Ovary (tissue), 9 donors: ENCODE measurements around the gene SERPINH1. TPM values are rescaled to one million over a fixed set of nuclear protein-coding genes. Genes with fewer than 3 reads are reported as not detected.

Experiments
- DNase-seq, 5 donors: peaks; one replicate each; pipeline ENCODE4 v3.0.0-alpha.2; 2019 to 2020
- H3K27ac ChIP-seq, 2 donors: fragments of 200-600 bp; one replicate each; pipeline versions ENCODE4 v1.5.1 to v1.8.0; 2019 to 2022
- H3K27me3 ChIP-seq: fragments of 200-600 bp; one replicate; pipeline ENCODE4 v1.8.0; 2022
- H3K36me3 ChIP-seq: fragments of 200-600 bp; sonication (generic); one replicate; pipeline ENCODE4 v1.5.1; 2019
- H3K4me1 ChIP-seq: one replicate; pipeline ENCODE4 v1.8.1; 2013; ENCODE audit warnings: mild to moderate bottlenecking, moderate library complexity; ENCODE audit not compliant: insufficient read depth
- H3K4me3 ChIP-seq: fragments of 200-600 bp; sonication (generic); one replicate; pipeline ENCODE4 v1.5.1; 2017
- H3K9me3 ChIP-seq, 2 donors: fragments of 200-600 bp in 1 of 2; sonication (generic) in 1 of 2; one replicate each; pipeline versions ENCODE4 v1.5.1 to v1.8.1; 2013 to 2019; ENCODE audit warnings: mild to moderate bottlenecking in 1 of 2, moderate library complexity in 1 of 2
- CTCF ChIP-seq, 3 donors: fragments of 450-650 bp in 2 of 3; fragments of 200-600 bp in 1 of 3; IDR thresholded peaks; one replicate each; pipeline versions ENCODE4 v1.5.1 to v1.8.0; 2016 to 2022; ENCODE audit warnings: antibody characterized with exemption in 3 of 3, mild to moderate bottlenecking in 1 of 3
- EP300 ChIP-seq: sonication (generic); formaldehyde crosslinking; IDR thresholded peaks from one replicate; pipeline ENCODE4 v1.6.1; 2017; ENCODE audit warnings: antibody characterized with exemption
- POLR2A ChIP-seq: fragments of 450-650 bp; IDR thresholded peaks from one replicate; pipeline ENCODE4 v1.6.1; 2017; ENCODE audit warnings: antibody characterized with exemption, mild to moderate bottlenecking, moderate library complexity
- WGBS, 3 donors: extraction: QIAGEN DNeasy Blood & Tissue Kit in 1 of 3; methylation state at CpG; one replicate each; pipeline versions ENCODE4 v1.1.5 to v1.1.7; 2013 to 2017; 5-methylcytosine and 5-hydroxymethylcytosine counted together
- intact Hi-C, 4 donors: fragments of 100-400 bp; cut with DNase I; formaldehyde crosslinking; loops; one replicate each; pipeline versions ENCODE4 v1.11.0 to v1.15.1; 2022 to 2023
- polyA plus RNA-seq, 2 donors: library from polyadenylated mRNA; stranded (reverse); fragments of 200-250 nt in 1 of 2; fragments of 350-450 nt in 1 of 2; fragmentation: Illumina TruSeq in 1 of 2; extraction: RNeasy Lipid Tissue Mini Kit (QIAGEN cat#74804) in 1 of 2; gene quantifications; one replicate each; pipeline ENCODE4 v1.2.3, GENCODE V29; 2013 to 2014
- total RNA-seq, 7 donors: library from RNA; depleted of rRNA in 2 of 7; stranded (reverse); fragments of >200 nt in 2 of 7; fragmentation: NEBNext Ultra II Directional in 3 of 7; extraction: Animal tissue kit (Norgen Biotek cat#: 25700) in 3 of 7; gene quantifications; one replicate each; pipeline versions ENCODE4 v1.1.0 to v1.2.4, GENCODE V29; 2016 to 2023
- donor health status: DM: no; HTN: no; CAD: no; lungs with moderate emphysema.
- donor health status: DM: no; HTN: no; CAD: no.
- donor health status: Bipolar disorder and iron deficiency.
- donor health status: DM: yes; HTN: yes; CAD: no.
- donor health status: DM: no; HTN: no; CAD: no.
- donor health status: DM: yes; HTN: yes; CAD: no.

Gene SERPINH1
- total and polyA plus RNA-seq, 9 donors, result 122 to 289 (median 183) TPM

- Histone ChIP-seq H3K9me3 (no peaks in the 10 kb centered on the region), H3K4me1 (peaks cover 5% of the 10 kb centered on the region), H3K27ac (no peak overlapping the region), H3K4me3 (no peak overlapping the region), H3K36me3 (no peaks in the 10 kb centered on the region), H3K27me3 (no peaks in the 10 kb centered on the region)
- DNase-seq, result no peak
- 64 to 75% (median 69%) methylated on average over 3 of the region's 3 CpGs for WGBS, 3 donors
- intact Hi-C loops, result loop anchor here (2.0 to 5.0 kb wide), 5 partner anchors 82 to 253 kb away; no protein-coding TSS in a partner anchor
- no peak for TF ChIP-seq EP300
- TF ChIP-seq CTCF (IDR thresholded peaks at IDR 0.05), result no peak
- no peak for TF ChIP-seq POLR2A
Observed at GRCh38 chr11:75530577-75530976, 31.5 kb upstream of the SERPINH1 start.

GRCh38 chr11:75531325-75531724, 30.7 kb upstream of the SERPINH1 start:
- intact Hi-C loops, result loop anchor here (2.0 to 5.0 kb wide), 5 partner anchors 83 to 254 kb away; no protein-coding TSS in a partner anchor
- DNase-seq, result no peak
- TF ChIP-seq CTCF (IDR thresholded peaks at IDR 0.05), result no peak
- TF ChIP-seq EP300, result no peak
- TF ChIP-seq POLR2A, result no peak
- Histone ChIP-seq H3K4me3 (no peak overlapping the region), H3K27me3 (no peaks in the 10 kb centered on the region), H3K4me1 (peaks cover 5% of the 10 kb centered on the region), H3K9me3 (no peaks in the 10 kb centered on the region), H3K27ac (no peak overlapping the region), H3K36me3 (no peaks in the 10 kb centered on the region)
- 71 to 80% (median 72%) methylated on average over 4 of the region's 4 CpGs for WGBS, 3 donors

- peak; percentile 52 to 76 (median 76) for DNase-seq
- no peak overlapping the region for H3K4me3 ChIP-seq
- WGBS, 3 donors, result 31 to 41% (median 36%) methylated on average over 7 of the region's 7 CpGs
- H3K36me3 ChIP-seq, result no peaks in the 10 kb centered on the region
- TF ChIP-seq CTCF (IDR thresholded peaks at IDR 0.05) (peak; percentile 72 to 90 (median 81)), POLR2A (no peak)
- peaks cover 5% of the 10 kb centered on the region for H3K4me1 ChIP-seq
- no peaks in the 10 kb centered on the region for H3K9me3 ChIP-seq
- intact Hi-C loops, result loop anchor here in 3 of 4 donors (1.0 to 5.0 kb wide), 4 partner anchors 87 to 255 kb away; no protein-coding TSS in a partner anchor
- no peaks in the 10 kb centered on the region for H3K27me3 ChIP-seq
- H3K27ac ChIP-seq, result no peak overlapping the region
Observed at GRCh38 chr11:75532200-75533048, 29.6 kb upstream of the SERPINH1 start.

- H3K9me3 ChIP-seq, result no peaks in the 10 kb centered on the region
- peaks cover 11% of the 10 kb centered on the region for H3K4me1 ChIP-seq
- no peak for DNase-seq
- H3K4me3 ChIP-seq, result no peak overlapping the region
- H3K27me3 ChIP-seq, result no peaks in the 10 kb centered on the region
- no peak for TF ChIP-seq EP300
- TF ChIP-seq CTCF (IDR thresholded peaks at IDR 0.05), result no peak
- TF ChIP-seq POLR2A, result no peak
- 79 to 97% (median 83%) methylated on average over 1 of the region's 1 CpG for WGBS, 3 donors
- H3K27ac ChIP-seq, result no peak overlapping the region
- no peaks in the 10 kb centered on the region for H3K36me3 ChIP-seq
- intact Hi-C loops, result loop anchor here in 3 of 4 donors (5.0 kb wide), 3 partner anchors 132 to 257 kb away; no protein-coding TSS in a partner anchor
Observed at GRCh38 chr11:75533896-75534258, 28.2 kb upstream of the SERPINH1 start.
